Activated T-cell treated with anti-CD3 and anti-CD28 coated beads, Interleukin-2, amount 50 U/mL, for 72 hours (primary cell): ENCODE data around the gene CABP7. TPM values are rescaled to one million over a fixed set of nuclear protein-coding genes. Genes with fewer than 3 reads are reported as not detected.

Source experiments
- ATAC-seq, 2 donors: fragments of 150-1000 bp; cut with Tn5 transposase; replicated peaks in 1 of 2; 2 replicates each; pipeline ENCODE4 v1.10.0; 2021; ENCODE audit warnings: moderate library complexity in 2 of 2, mild to moderate bottlenecking in 1 of 2
- DNase-seq, 2 donors: peaks; one replicate each; pipeline ENCODE4 v3.0.0; 2021 to 2022; ENCODE audit warnings: mixed read lengths in 1 of 2
- H3K27ac Mint-ChIP-seq: one replicate; pipeline ENCODE4 v1.8.0; 2022; ENCODE audit warnings: mild to moderate bottlenecking, moderate library complexity, mixed read lengths
- H3K27me3 Mint-ChIP-seq: one replicate; pipeline ENCODE4 v1.8.0; 2022; ENCODE audit warnings: low read depth, mixed read lengths
- H3K36me3 Mint-ChIP-seq, 2 donors: one replicate each; pipeline ENCODE4 v1.8.0; 2022; ENCODE audit warnings: mixed read lengths in 2 of 2, mild to moderate bottlenecking in 1 of 2; ENCODE audit not compliant: insufficient read depth in 2 of 2
- H3K4me1 Mint-ChIP-seq: one replicate; pipeline ENCODE4 v1.8.0; 2022; ENCODE audit warnings: low read depth, mixed read lengths
- H3K4me3 Mint-ChIP-seq, 2 donors: one replicate each; pipeline ENCODE4 v1.8.0; 2022; ENCODE audit warnings: mild to moderate bottlenecking in 2 of 2, mixed read lengths in 2 of 2, moderate library complexity in 2 of 2
- H3K9me3 Mint-ChIP-seq, 2 donors: one replicate each; pipeline ENCODE4 v1.8.0; 2022; ENCODE audit warnings: mixed read lengths in 2 of 2
- total RNA-seq, 2 donors: library from RNA; stranded (reverse); gene quantifications; one replicate each; pipeline ENCODE4 v1.2.3, GENCODE V29; 2022

The CABP7 gene
- total RNA-seq, 2 donors from 2014 or later, result 0.09 to 0.14 TPM

DNA sequence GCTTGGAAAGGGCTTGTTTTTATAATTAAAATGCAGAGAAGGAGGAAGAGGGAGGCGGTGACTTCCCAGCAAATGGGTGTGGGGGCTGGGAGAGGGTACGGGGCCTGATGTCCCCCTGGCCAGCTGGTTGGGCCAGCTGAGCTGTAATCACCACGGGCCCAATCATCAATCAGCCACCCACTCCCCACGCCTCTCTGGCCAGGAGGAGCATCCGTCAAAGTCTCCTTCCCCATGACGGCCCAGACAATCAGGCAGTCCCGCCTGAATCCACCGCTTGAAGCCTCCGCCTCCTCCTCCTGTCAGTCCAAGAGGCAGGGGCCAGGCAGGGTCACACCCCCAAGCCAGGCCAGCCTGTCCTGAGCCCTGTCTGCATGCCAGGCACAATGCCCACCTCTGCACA, 13.3 kb upstream of the CABP7 start:
- no peaks in the 10 kb centered on the region for H3K9me3 Mint-ChIP-seq
- ATAC-seq, result no peak
- no peaks in the 10 kb centered on the region for H3K36me3 Mint-ChIP-seq
- peaks cover 5% of the 10 kb centered on the region for H3K27me3 Mint-ChIP-seq
- H3K27ac Mint-ChIP-seq, result no peak overlapping the region
- H3K4me1 Mint-ChIP-seq, result peaks cover 7% of the 10 kb centered on the region
- no peak for DNase-seq
- no peak overlapping the region for H3K4me3 Mint-ChIP-seq

GRCh38 chr22:29707010-29707409, 12.8 kb upstream of the CABP7 start:
- DNase-seq (no peak), ATAC-seq (no peak)
- H3K36me3 Mint-ChIP-seq, result no peaks in the 10 kb centered on the region
- H3K27ac Mint-ChIP-seq, result no peak overlapping the region
- peaks cover 2% of the 10 kb centered on the region for H3K27me3 Mint-ChIP-seq
- peaks cover 1% of the 10 kb centered on the region for H3K4me1 Mint-ChIP-seq
- H3K4me3 Mint-ChIP-seq, result no peak overlapping the region
- H3K9me3 Mint-ChIP-seq, result no peaks in the 10 kb centered on the region

DNA sequence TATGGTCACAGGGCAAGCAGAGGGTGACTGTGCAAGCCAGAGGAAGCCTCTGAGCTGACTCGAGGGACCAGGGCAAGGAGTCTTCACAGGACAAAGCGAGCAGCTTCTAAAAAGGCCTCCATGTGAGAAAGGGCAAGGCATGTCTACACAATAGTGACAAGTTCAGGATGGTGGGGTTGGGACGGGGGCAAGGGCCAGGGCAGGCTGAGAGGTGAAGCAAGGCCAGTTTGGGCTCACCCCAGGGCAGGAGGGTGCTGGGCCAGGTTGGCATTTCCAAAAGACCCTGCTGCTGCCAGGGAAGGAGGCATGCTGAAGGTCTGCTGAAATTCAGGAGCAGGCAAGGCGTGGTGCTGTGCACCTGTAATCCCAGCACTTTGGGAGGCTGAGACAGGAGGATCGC, 12.3 kb upstream of the CABP7 start:
- Mint-ChIP-seq H3K27ac (no peak overlapping the region), H3K4me3 (no peak overlapping the region), H3K9me3 (no peaks in the 10 kb centered on the region), H3K4me1 (no peaks in the 10 kb centered on the region), H3K36me3 (no peaks in the 10 kb centered on the region), H3K27me3 (no peaks in the 10 kb centered on the region)
- ATAC-seq, result peak in 1 of 2 donors; percentile 21
- DNase-seq, result no peak

DNA sequence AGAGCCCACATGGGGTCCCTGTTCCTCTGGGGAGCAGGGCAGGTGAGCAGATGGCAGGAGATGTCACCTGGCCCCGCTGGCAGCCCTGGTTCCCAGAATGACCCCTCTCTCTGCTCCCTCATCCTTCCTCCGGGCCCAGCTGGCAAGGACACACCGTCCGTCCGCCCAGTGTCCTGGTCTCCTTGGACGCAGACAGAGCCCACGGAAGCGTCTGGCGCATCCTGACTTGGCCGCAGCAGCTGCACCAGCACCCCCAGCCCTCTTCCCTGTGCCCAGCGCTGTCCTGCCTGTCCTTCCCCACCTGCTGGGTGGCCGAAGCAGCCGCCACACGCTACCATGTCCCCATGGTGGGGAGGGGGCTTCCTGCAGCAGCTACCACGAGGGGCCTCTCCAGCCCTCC, 9.6 kb upstream of the CABP7 start:
- H3K9me3 Mint-ChIP-seq, result no peaks in the 10 kb centered on the region
- H3K4me3 Mint-ChIP-seq, result no peak overlapping the region
- H3K36me3 Mint-ChIP-seq, result no peaks in the 10 kb centered on the region
- DNase-seq, result no peak
- H3K4me1 Mint-ChIP-seq, result no peaks in the 10 kb centered on the region
- H3K27ac Mint-ChIP-seq, result no peak overlapping the region
- no peak for ATAC-seq
- H3K27me3 Mint-ChIP-seq, result no peaks in the 10 kb centered on the region

DNA sequence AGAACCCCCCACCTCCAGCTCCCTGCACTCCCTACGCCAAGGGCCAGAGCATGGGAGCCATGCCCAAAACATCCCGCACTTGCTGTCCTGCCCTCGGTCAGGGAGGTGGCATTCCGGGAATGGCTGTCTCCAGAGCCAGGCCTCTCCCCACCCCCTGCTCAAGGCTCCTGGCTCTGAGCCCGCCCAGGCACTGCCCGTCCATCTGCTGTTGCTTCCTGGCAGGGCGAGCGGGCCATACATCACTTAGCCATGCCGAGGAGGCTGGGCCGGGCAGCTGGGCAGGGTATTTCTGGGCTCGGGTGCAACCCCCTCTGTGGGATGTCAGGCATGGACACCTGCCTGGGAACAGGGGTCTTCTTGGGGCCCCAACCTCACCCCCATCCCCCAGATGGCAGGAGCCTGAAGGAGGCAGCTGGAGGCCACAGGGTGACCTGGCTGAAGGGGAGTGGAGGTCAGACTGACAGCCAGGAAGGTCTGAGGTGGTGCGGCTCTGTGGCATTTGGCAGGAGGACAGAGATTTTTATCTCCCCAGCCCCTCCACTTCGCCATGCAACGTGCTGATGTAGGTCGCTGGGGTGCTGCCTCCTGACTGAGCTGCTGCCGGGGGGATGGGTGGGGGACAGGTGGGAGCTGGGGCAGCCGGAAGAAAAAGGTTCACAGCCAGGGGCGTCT, 8.7 kb upstream of the CABP7 start:
- Mint-ChIP-seq H3K9me3 (no peaks in the 10 kb centered on the region), H3K27ac (no peak overlapping the region), H3K27me3 (peaks cover under 1% of the 10 kb centered on the region), H3K36me3 (no peaks in the 10 kb centered on the region), H3K4me3 (no peak overlapping the region), H3K4me1 (no peaks in the 10 kb centered on the region)
- ATAC-seq (no peak), DNase-seq (no peak)

DNA sequence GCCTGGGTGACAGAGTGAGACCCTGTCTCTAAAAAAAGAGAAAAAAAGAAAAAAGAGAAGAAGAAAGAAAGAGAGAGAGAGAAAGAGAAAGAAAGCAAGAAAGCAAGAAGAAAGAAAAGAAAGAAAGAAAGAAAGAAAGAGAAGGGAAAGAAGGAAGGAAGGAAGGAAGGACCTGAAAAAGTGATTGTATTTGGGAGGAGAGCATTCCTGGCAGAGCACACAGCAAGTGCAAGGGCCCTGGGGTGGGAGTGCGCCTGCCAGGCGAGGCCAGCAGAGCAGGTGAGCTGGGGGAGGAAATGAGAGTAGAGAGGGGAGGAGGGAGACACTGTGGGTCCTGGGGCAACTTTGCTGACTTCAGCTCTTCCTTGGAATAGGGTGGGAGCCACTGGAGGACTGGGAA, 7.7 kb upstream of the CABP7 start:
- no peak overlapping the region for H3K4me3 Mint-ChIP-seq
- H3K27me3 Mint-ChIP-seq, result peaks cover 11% of the 10 kb centered on the region
- H3K9me3 Mint-ChIP-seq, result no peaks in the 10 kb centered on the region
- ATAC-seq (no peak), DNase-seq (no peak)
- H3K36me3 Mint-ChIP-seq, result no peaks in the 10 kb centered on the region
- no peak overlapping the region for H3K27ac Mint-ChIP-seq
- no peaks in the 10 kb centered on the region for H3K4me1 Mint-ChIP-seq

DNA sequence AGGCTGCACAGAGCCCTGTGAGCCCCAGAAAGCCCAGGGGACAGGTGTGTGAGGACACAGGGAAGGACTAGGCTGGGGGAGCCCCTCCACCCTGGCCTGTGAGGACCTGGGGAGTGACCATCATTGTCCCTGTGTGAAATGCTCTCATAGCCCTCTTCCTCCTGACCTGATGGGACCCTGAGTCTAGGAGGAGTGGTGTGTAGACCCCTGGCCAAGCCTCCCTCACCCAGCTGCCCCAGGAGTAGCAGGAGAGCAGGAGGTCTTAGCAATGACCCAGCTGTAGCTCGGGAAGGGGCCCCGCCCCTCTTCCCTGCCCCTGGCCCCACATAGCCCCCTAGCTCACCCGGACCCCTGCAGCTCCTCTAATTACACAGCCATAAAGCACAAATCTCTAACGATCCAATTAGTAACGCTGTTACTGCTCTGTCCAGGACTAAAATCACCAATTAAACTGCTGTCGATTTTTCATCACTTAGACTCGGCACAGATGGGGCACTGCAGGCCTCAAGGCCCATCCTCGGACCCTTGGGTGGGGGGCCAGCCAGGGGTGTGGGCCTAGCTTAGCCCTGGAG, 6.6 kb upstream of the CABP7 start:
- H3K27me3 Mint-ChIP-seq, result peaks cover 17% of the 10 kb centered on the region

DNA sequence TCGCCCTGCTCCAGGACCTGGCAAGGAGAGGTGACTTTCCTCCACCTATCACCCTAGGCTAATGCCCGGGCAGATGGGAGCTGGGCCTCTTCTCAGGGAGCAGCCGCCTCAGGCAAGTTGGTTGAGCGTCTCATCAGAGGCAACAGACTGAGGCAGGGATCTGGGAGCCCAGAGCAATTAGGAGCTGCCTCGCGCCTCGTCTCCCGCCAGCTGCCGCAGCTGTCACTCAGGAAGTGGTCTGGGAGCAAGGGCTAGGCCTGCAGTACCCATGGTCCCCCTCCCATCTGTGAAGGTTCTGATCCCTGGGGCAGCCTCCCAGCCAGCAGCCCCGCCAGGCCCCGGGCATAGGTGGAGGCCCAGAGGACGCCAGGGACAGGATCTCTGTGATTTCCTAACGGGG, 4.6 kb upstream of the CABP7 start:
- Mint-ChIP-seq H3K9me3 (no peaks in the 10 kb centered on the region), H3K27ac (no peak overlapping the region), H3K4me1 (no peaks in the 10 kb centered on the region), H3K36me3 (no peaks in the 10 kb centered on the region), H3K4me3 (no peak overlapping the region), H3K27me3 (peaks cover 32% of the 10 kb centered on the region)
- DNase-seq (no peak), ATAC-seq (no peak)

More for the DNA sequence above, 6.6 kb upstream of the CABP7 start:
- H3K9me3 Mint-ChIP-seq, result no peaks in the 10 kb centered on the region
- ATAC-seq, result peak in 1 of 2 donors; percentile 20
- no peaks in the 10 kb centered on the region for H3K36me3 Mint-ChIP-seq
- H3K4me1 Mint-ChIP-seq, result no peaks in the 10 kb centered on the region
- no peak overlapping the region for H3K27ac Mint-ChIP-seq
- no peak for DNase-seq
- no peak overlapping the region for H3K4me3 Mint-ChIP-seq

GRCh38 chr22:29715705-29716104, 4.1 kb upstream of the CABP7 start:
- Mint-ChIP-seq H3K4me1 (no peaks in the 10 kb centered on the region), H3K4me3 (no peak overlapping the region), H3K27ac (no peak overlapping the region), H3K27me3 (peaks cover 32% of the 10 kb centered on the region), H3K9me3 (no peaks in the 10 kb centered on the region), H3K36me3 (no peaks in the 10 kb centered on the region)
- ATAC-seq (no peak), DNase-seq (no peak)

GRCh38 chr22:29716814-29717545, 2.8 kb upstream of the CABP7 start:
- H3K36me3 Mint-ChIP-seq, result no peaks in the 10 kb centered on the region
- no peak overlapping the region for H3K4me3 Mint-ChIP-seq
- DNase-seq (peak; percentile 29 to 41), ATAC-seq (peak in 1 of 2 donors; percentile 23)
- no peak overlapping the region for H3K27ac Mint-ChIP-seq
- H3K9me3 Mint-ChIP-seq, result no peaks in the 10 kb centered on the region
- no peaks in the 10 kb centered on the region for H3K4me1 Mint-ChIP-seq
- peaks cover 32% of the 10 kb centered on the region for H3K27me3 Mint-ChIP-seq

- Mint-ChIP-seq H3K4me3 (no peak overlapping the region), H3K27me3 (peaks cover 34% of the 10 kb centered on the region), H3K4me1 (no peaks in the 10 kb centered on the region), H3K36me3 (no peaks in the 10 kb centered on the region), H3K27ac (no peak overlapping the region), H3K9me3 (no peaks in the 10 kb centered on the region)
- ATAC-seq (no peak), DNase-seq (no peak)
Measured at GRCh38 chr22:29717789-29718188, 2.0 kb upstream of the CABP7 start.

- Mint-ChIP-seq H3K27me3 (peaks cover 37% of the 10 kb centered on the region), H3K4me1 (no peaks in the 10 kb centered on the region), H3K4me3 (peak overlapping the region; percentile 38 to 61), H3K36me3 (no peaks in the 10 kb centered on the region), H3K27ac (no peak overlapping the region), H3K9me3 (no peaks in the 10 kb centered on the region)
- ATAC-seq (no peak), DNase-seq (no peak)
Measured at GRCh38 chr22:29718949-29719898, 579 bp upstream of the CABP7 start.
